SK-N-SH treated with all-trans-retinoic acid at 6 μM for 48 hours (cell line): ENCODE results near the gene RHOT2.

Source experiments
- ATAC-seq: fragments of 200-7000 bp; cut with Tn5 transposase; 3 replicates; pipeline ENCODE4 v1.9.1; 2020; ENCODE audit warnings: mild to moderate bottlenecking, moderate library complexity
- CREB5 ChIP-seq: fragments of 250-450 bp; sonication (Bioruptor Pico); IDR thresholded peaks from 2 replicates; pipeline ENCODE4 v1.5.1; 2020; ENCODE audit warnings: low read depth, mild to moderate bottlenecking, moderate library complexity
- CSDC2 ChIP-seq: fragments of 250-450 bp; sonication (Bioruptor Pico); IDR thresholded peaks from 2 replicates; pipeline ENCODE4 v1.5.0; 2020; ENCODE audit warnings: mild to moderate bottlenecking, moderate library complexity
- CSRNP3 ChIP-seq: fragments of 250-450 bp; sonication (Bioruptor Pico); IDR thresholded peaks from 2 replicates; pipeline ENCODE4 v1.5.1; 2021; ENCODE audit warnings: mild to moderate bottlenecking, moderate library complexity
- ESRRG ChIP-seq: fragments of 250-450 bp; sonication (Bioruptor Pico); IDR thresholded peaks from 2 replicates; pipeline ENCODE4 v1.6.1; 2021; ENCODE audit warnings: mild to moderate bottlenecking
- ISL1 ChIP-seq: fragments of 250-450 bp; sonication (Bioruptor Pico); IDR thresholded peaks from 2 replicates; pipeline ENCODE4 v2.1.2; 2022; ENCODE audit warnings: mild to moderate bottlenecking, moderate library complexity
- PATZ1 ChIP-seq: fragments of 250-450 bp; sonication (Bioruptor Pico); IDR thresholded peaks from 2 replicates; pipeline ENCODE4 v1.8.0; 2020; ENCODE audit warnings: mild to moderate bottlenecking, moderate library complexity, borderline replicate concordance
- POU6F1 ChIP-seq: fragments of 250-450 bp; sonication (Bioruptor Pico); IDR thresholded peaks from 2 replicates; pipeline ENCODE4 v1.8.0; 2021; ENCODE audit warnings: low read depth, mild to moderate bottlenecking, moderate library complexity, borderline replicate concordance
- PPARA ChIP-seq: fragments of 250-450 bp; sonication (Bioruptor Pico); IDR thresholded peaks from 2 replicates; pipeline ENCODE4 v1.5.0; 2020; ENCODE audit warnings: mild to moderate bottlenecking, borderline replicate concordance
- SNAI2 ChIP-seq: fragments of 250-450 bp; sonication (Bioruptor Pico); IDR thresholded peaks from 2 replicates; pipeline ENCODE4 v1.5.0; 2020; ENCODE audit warnings: mild to moderate bottlenecking, moderate library complexity
- TOX ChIP-seq: fragments of 250-450 bp; sonication (Bioruptor Pico); IDR thresholded peaks from 2 replicates; pipeline ENCODE4 v1.8.0; 2021; ENCODE audit warnings: mild to moderate bottlenecking, moderate library complexity, borderline replicate concordance
- TSHZ2 ChIP-seq: fragments of 250-450 bp; sonication (Bioruptor Pico); IDR thresholded peaks from 2 replicates; pipeline ENCODE4 v1.5.0; 2020; ENCODE audit warnings: mild to moderate bottlenecking, moderate library complexity
- ZC3H10 ChIP-seq: fragments of 250-450 bp; sonication (Bioruptor Pico); IDR thresholded peaks from 2 replicates; pipeline ENCODE4 v1.5.1; 2021; ENCODE audit warnings: mild to moderate bottlenecking, moderate library complexity
- ZFP30 ChIP-seq: fragments of 450-650 bp; formaldehyde crosslinking; IDR thresholded peaks from 2 replicates; pipeline ENCODE4 v1.5.0; 2022; ENCODE audit warnings: mild to moderate bottlenecking, moderate library complexity
- ZNF565 ChIP-seq: fragments of 450-650 bp; formaldehyde crosslinking; conservative IDR thresholded peaks from 2 replicates; pipeline ENCODE4 v1.5.0; 2020; ENCODE audit warnings: low read depth, mild to moderate bottlenecking, moderate library complexity

RHOT2 gene

GRCh38 chr16:659618-660017 lies 8.3 kb upstream of the RHOT2 start (continued):
- no peak for TF ChIP-seq CREB5 (CRISPR knock-in tag)
- no peak for TF ChIP-seq CSRNP3
- no peak for TF ChIP-seq ESRRG

GRCh38 chr16:660132-660458 lies 7.8 kb upstream of the RHOT2 start:
- peak; percentile 3; the same call in 1 of the 3 replicates for ATAC-seq
- TF ChIP-seq PPARA (CRISPR knock-in tag) = no peak
- TF ChIP-seq CSDC2 = no peak
- TF ChIP-seq CREB5 (CRISPR knock-in tag) = no peak
- TF ChIP-seq ZFP30 (CRISPR knock-in tag) = no peak
- TF ChIP-seq SNAI2 (CRISPR knock-in tag) = no peak
- no peak for TF ChIP-seq ZNF565
- TF ChIP-seq TOX (CRISPR knock-in tag) = no peak
- no peak for TF ChIP-seq ESRRG
- TF ChIP-seq TSHZ2 = no peak
- TF ChIP-seq ZC3H10 = no peak
- TF ChIP-seq, all 23 proteins: peak for 0

GRCh38 chr16:660459-661183 lies 7.3 kb upstream of the RHOT2 start:
- ATAC-seq = peak; percentile 93
- TF ChIP-seq POU6F1 (CRISPR knock-in tag) (no peak), PATZ1 (CRISPR knock-in tag) (peak; percentile 86), TSHZ2 (peak; percentile 57; the same call in 1 of the 2 replicates), ISL1 (CRISPR knock-in tag) (no peak), PPARA (CRISPR knock-in tag) (no peak)
